ENCODE data around the gene WDR1.

GRCh38 chr4:10089346-10089745 is 27.3 kb downstream of the WDR1 start:
- no peak for TF ChIP-seq EZH2phosphoT487 (IDR thresholded peaks at IDR 0.05; ENCODE audit: borderline replicate concordance, low read depth)
- TF ChIP-seq YY1 (IDR thresholded peaks at IDR 0.05; ENCODE audit: low read depth): no peak
- TF ChIP-seq JUND (IDR thresholded peaks at IDR 0.05): no peak
- TF ChIP-seq CTCF (IDR thresholded peaks at IDR 0.05): peak; percentile 45
- TF ChIP-seq POLR2AphosphoS5 (IDR thresholded peaks at IDR 0.05; ENCODE audit: low read depth, low read length): no peak
- TF ChIP-seq ZBTB33 (IDR thresholded peaks at IDR 0.05; ENCODE audit: borderline replicate concordance, low read depth): no peak
- no peak for TF ChIP-seq TCF12 (IDR thresholded peaks at IDR 0.05)
- TF ChIP-seq RXRA (IDR thresholded peaks at IDR 0.05; ENCODE audit: borderline replicate concordance, low read depth): no peak
- TF ChIP-seq TAF1 (IDR thresholded peaks at IDR 0.05; ENCODE audit: borderline replicate concordance, low read depth, low read length): no peak
- no peak for TF ChIP-seq SIN3A (IDR thresholded peaks at IDR 0.05; ENCODE audit: borderline replicate concordance, low read depth, low read length)

Data from SK-N-SH (cell line).